GM12801 (cell line): ENCODE results near the gene BCL2L13.

Experiments used
- CTCF ChIP-seq: IDR thresholded peaks from one replicate; pipeline ENCODE4 v1.5.1; 2011; ENCODE audit warnings: control low read depth; ENCODE audit not compliant: insufficient read length; ENCODE audit errors: extremely low read depth

BCL2L13 gene

GRCh38 chr22:17638432-17639246 lies at the start of gene BCL2L13:
Gene BCL2L13, plus strand, starts transcription at chr22:17638757. Its CDS starts 16,955 bp downstream, at chr22:17655712.
- no peak for TF ChIP-seq CTCF

- no peak for TF ChIP-seq CTCF
Measured at GRCh38 chr22:17589810-17590375, 48.7 kb upstream of the BCL2L13 start.

- no peak for TF ChIP-seq CTCF
Measured at GRCh38 chr22:17590586-17590985, 48.0 kb upstream of the BCL2L13 start.

- TF ChIP-seq CTCF: no peak
Measured at GRCh38 chr22:17592201-17592600, 46.4 kb upstream of the BCL2L13 start.

- no peak for TF ChIP-seq CTCF
Measured at GRCh38 chr22:17596226-17596625, 42.3 kb upstream of the BCL2L13 start.

GRCh38 chr22:17597217-17597616 lies 41.3 kb upstream of the BCL2L13 start:
- no peak for TF ChIP-seq CTCF

GRCh38 chr22:17598318-17598717 lies 40.2 kb upstream of the BCL2L13 start:
- no peak for TF ChIP-seq CTCF
